RCC 7860 (cell line): ENCODE data around the gene KRTCAP2.

ENCODE experiments used
- DNase-seq: peaks from one replicate; pipeline ENCODE4 v3.0.0-alpha.2; 2015; ENCODE audit warnings: low spot score
- FAIRE-seq: peaks from 2 replicates; lab custom pipeline; 2012; peaks lifted over from hg19 to GRCh38; lab: Jason Lieb, UNC

Gene KRTCAP2

GRCh38 chr1:155184835-155185782 lies 12.0 kb upstream of the KRTCAP2 start:
- DNase-seq = no peak
- no peak for FAIRE-seq

- FAIRE-seq = no peak
- DNase-seq = no peak
These were observed 11.3 kb upstream of the KRTCAP2 start for GRCh38 chr1:155184351-155184811.

- FAIRE-seq (no peak), DNase-seq (no peak)
These were observed 10.7 kb upstream of the KRTCAP2 start for GRCh38 chr1:155183775-155184221.

GRCh38 chr1:155182052-155182550 lies 9.0 kb upstream of the KRTCAP2 start:
- FAIRE-seq (no peak), DNase-seq (no peak)

GRCh38 chr1:155181371-155182051 lies 8.4 kb upstream of the KRTCAP2 start:
- no peak for FAIRE-seq
- no peak for DNase-seq

- no peak for FAIRE-seq
- DNase-seq = no peak
These were observed 6.3 kb upstream of the KRTCAP2 start for GRCh38 chr1:155179112-155180031.

GRCh38 chr1:155178441-155179111 lies 5.5 kb upstream of the KRTCAP2 start:
- DNase-seq (no peak), FAIRE-seq (no peak)

- DNase-seq = no peak
- no peak for FAIRE-seq
These were observed 4.8 kb upstream of the KRTCAP2 start for GRCh38 chr1:155177918-155178281.

GRCh38 chr1:155177192-155177917 lies 4.3 kb upstream of the KRTCAP2 start:
- DNase-seq = no peak
- FAIRE-seq = no peak

GRCh38 chr1:155176544-155177071 lies 3.5 kb upstream of the KRTCAP2 start:
- FAIRE-seq (peak; percentile 4), DNase-seq (peak; percentile 53)

- FAIRE-seq (no peak), DNase-seq (no peak)
These were observed 2.8 kb upstream of the KRTCAP2 start for GRCh38 chr1:155175927-155176371.

GRCh38 chr1:155175281-155175926 lies 2.3 kb upstream of the KRTCAP2 start:
- FAIRE-seq = no peak
- no peak for DNase-seq

GRCh38 chr1:155174324-155175280 lies 1.5 kb upstream of the KRTCAP2 start:
- DNase-seq (no peak), FAIRE-seq (no peak)

GRCh38 chr1:155173478-155174323 lies 597 bp upstream of the KRTCAP2 start, which contains the start of gene TRIM46:
TSS of gene TRIM46 (plus strand) at chr1:155173849. CDS start at chr1:155173967, 118 bp downstream.
- DNase-seq (no peak), FAIRE-seq (no peak)

- no peak for FAIRE-seq
- no peak for DNase-seq
These were observed 1.0 kb downstream of the KRTCAP2 start for GRCh38 chr1:155171836-155172731.
